Stimulated activated CD4-positive, alpha-beta T cell treated with anti-CD3 and anti-CD28 coated beads, Interleukin-4, amount 100 ng/mL, for 24 hours (primary cell): ENCODE data around the gene NHERF2.

ENCODE experiments used
- DNase-seq: peaks from one replicate; pipeline ENCODE4 v3.0.0-alpha.2; 2020

The NHERF2 gene

DNA sequence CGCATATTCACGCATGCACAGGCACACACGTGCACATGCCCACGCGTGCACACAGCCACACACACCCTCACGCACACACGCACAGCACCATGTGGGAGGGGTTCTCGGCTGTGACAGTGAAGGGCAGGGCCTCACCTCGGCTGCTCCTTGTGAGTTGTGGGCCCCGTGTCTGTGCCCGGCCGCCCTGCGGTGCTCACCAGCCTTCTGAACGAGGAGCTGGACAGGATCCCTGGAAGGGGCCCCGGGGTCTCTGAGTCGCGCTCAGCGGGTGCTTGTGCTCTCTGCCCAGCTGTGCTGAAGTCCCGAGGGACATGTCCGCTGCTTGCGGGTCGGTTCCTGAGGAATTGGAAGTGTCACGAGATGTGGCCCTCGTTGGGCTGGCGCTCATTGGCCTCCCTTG is 37.2 kb downstream of the NHERF2 start:
- no peak for DNase-seq

DNA sequence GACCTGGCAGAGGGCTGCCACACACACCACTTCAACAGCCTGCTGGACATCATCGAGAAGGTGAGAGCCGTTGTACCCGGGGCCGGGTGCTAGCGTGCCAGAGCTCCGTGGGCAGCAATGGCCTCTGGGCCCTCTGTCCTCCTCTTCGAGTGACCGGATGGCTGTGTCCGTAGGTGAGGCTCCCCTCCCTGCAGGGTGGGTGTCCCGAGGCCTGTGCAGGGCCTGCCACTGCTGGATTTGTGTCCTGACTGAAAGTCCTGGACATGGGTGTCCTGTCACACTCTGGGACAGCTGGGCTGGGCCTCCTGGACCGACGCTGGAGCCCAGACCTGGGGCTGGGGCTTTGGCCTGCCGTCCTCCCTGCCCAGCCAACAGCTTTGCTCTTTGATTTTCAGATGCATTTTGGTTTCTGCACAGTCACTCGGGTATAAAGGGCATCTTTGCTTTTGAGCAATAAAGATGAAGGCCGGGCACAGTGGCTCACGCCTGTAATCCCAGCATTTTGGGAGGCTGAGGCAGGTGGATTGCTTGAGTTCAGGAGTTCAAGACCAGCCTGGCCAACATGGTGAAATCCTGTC is 37.8 kb downstream of the NHERF2 start:
- no peak for DNase-seq

DNA sequence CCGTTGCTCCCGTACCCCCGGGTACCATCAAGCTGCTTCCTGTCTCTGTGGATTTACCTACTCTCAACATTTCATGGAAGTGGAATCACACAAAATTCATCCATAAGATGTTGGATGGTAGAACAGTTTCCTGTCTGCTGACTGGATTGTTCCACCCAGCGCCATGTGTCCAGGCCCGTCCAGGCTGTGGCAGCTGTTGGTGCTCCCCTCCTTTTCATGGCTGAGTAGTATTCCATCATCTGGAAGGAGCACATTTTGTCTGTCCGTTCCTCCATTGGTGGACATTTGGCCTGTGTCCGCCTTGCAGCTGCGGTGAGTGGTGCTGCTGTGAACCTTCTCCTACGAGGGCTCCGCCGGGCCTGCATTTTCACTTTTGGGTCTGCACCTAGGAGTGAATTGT is 39.4 kb downstream of the NHERF2 start:
- DNase-seq, result no peak

GRCh38 chr16:2070576-2071453 is 44.1 kb downstream of the NHERF2 start:
- no peak for DNase-seq

DNA sequence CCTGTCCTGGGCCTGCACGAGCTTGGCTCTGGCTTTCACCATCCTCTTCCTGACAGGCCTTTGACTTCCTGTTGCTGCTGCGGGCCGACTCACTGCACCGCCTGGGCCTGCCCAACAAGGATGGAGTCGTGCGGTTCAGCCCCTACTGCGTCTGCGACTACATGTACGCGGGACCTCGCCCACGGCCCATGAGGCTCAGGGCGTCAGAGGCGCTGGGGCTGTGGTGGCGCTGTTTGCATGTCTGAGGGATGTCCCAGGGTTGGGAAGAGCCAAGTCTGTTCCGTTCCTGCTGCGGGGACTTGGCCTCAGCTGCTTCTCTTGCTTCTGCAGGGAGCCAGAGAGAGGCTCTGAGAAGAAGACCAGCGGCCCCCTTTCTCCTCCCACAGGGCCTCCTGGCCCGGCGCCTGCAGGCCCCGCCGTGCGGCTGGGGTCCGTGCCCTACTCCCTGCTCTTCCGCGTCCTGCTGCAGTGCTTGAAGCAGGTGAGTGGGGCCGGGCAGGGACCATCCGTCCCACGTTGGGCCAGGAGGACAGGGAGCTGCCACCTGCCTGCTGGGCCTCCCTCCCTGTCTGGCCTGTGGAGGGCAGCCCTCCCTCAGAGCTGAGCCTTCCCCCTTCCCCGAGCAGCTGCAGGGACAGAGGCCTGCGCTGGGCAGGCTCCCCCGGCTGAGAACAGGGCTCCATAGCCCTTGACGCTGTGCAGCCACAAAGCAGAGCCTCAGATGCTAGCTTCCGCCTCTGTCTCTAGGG is 44.9 kb downstream of the NHERF2 start:
- no peak for DNase-seq

DNA sequence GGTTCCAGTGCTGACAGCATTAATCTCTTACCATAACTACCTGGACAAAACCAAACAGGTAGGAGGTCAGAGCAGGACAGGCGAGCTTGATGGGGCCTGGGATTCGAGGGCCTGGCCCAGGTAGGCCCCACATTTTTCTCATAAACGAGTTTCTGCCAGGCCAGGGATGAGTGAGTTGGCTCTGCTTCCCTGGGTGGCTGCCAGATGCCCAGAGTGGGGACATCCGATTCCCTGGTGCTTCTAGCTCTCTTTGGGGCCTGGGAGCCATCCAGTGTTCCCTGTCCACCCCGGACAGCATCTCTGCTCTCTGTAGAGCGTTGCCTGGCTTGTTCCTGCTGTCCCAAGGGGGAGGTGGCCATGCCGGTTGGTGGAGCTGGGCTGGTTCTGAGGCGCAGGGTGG is 46.2 kb downstream of the NHERF2 start:
- no peak for DNase-seq

GRCh38 chr16:2074071-2074470 is 47.4 kb downstream of the NHERF2 start:
- no peak for DNase-seq

DNA sequence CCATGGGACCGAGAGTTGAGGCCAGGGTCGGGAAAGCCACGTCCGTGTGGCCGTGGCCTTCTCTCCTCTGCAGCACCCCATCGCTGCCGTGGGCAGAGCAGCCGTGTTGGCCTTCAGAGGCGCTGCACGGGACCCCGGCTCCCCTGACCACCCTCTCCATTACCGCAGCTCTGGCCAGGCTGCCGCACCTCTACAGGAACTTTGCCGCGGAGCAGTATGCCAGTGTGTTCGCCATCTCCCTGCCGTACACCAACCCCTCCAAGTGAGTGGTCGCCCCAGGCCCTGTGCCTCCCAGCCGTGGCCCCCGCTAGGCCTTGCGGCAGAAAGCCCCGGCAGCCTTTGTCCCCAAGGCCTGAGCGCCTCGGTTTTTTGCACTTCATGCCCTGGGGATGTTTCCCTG is 48.9 kb downstream of the NHERF2 start:
- DNase-seq, result no peak

DNA sequence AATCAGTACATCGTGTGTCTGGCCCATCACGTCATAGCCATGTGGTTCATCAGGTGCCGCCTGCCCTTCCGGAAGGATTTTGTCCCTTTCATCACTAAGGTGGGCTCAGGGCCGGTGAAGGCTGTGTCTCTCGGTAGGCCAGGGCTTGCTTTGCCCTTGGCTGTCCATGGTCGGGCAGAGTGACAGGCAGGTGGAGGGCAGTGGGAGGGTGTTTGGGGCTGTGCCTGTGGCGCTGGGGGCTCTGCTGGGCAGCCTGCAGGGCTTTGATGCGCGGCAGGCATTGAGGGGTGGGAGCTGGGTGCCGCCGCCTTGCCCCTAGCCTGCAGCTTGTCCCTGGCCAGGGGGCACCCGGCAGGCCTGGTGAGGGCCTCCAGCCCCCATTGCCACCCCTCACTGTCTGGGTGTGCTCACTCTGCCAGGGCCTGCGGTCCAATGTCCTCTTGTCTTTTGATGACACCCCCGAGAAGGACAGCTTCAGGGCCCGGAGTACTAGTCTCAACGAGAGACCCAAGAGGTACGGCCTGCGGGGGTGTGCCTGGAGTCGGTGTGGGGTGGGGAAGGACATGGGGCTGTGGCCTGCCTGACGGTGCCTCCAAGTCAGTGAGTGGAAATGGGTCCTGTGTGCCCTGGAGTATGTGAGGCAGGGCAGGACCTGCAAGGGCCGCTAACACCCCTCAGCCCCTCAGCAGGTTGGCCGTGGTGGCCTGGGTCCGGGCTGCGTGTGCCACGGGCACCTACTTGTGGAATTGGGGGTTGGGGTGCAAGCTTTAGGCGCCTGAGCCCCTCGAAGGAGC is 49.6 kb downstream of the NHERF2 start:
- no peak for DNase-seq

- no peak for DNase-seq
Observed at GRCh38 chr16:2077016-2077415, 50.3 kb downstream of the NHERF2 start.

- no peak for DNase-seq
Observed at GRCh38 chr16:2077696-2078095, 51.0 kb downstream of the NHERF2 start.

GRCh38 chr16:2078096-2078495 is 51.4 kb downstream of the NHERF2 start:
- no peak for DNase-seq

DNA sequence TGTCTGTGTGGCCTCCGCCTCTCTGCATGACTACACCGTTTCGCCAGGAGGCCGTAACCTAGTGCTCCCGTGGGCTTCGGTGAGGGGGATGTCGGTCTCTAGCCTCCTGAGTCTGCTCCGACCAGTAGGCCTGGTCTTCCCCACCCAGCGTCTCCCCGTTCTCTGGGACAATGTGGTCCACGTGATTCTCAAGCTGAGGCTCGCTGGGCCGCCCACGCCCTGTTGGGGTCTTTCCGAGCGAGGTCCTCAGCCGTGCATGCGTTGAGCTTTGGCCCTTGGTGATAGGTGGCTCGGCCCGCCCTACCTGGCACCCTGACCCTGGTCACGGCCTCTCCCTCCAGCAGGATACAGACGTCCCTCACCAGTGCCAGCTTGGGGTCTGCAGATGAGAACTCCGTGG is 52.0 kb downstream of the NHERF2 start:
- no peak for DNase-seq

DNA sequence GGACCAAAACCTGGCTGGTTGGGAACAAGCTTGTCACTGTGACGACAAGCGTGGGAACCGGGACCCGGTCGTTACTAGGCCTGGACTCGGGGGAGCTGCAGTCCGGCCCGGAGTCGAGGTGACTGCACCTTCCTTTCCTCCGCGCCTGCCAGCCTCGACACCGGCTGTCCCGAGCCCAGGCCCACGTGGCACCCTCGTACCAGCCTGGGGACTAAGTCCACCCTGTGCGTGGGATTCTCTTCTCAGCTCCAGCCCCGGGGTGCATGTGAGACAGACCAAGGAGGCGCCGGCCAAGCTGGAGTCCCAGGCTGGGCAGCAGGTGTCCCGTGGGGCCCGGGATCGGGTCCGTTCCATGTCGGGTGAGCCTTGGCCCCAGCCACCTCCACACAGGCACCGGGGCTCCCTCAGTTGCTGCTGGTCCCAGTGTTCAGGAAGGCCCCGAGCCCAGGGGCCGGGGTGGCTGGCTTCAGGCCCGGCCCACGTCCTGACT is 52.7 kb downstream of the NHERF2 start:
- no peak for DNase-seq

DNA sequence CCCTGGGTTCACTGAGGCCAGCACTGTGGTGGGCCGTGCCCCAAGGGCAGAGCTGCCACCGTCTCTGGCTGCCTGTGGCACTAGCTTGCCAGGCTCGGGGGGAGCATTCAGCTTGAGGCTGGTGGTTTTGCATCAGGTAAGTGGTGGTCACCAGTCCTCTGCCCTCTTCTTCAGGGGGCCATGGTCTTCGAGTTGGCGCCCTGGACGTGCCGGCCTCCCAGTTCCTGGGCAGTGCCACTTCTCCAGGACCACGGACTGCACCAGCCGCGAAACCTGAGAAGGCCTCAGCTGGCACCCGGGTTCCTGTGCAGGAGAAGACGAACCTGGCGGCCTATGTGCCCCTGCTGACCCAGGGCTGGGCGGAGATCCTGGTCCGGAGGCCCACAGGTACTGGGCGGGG is 53.3 kb downstream of the NHERF2 start:
- DNase-seq, result no peak

DNA sequence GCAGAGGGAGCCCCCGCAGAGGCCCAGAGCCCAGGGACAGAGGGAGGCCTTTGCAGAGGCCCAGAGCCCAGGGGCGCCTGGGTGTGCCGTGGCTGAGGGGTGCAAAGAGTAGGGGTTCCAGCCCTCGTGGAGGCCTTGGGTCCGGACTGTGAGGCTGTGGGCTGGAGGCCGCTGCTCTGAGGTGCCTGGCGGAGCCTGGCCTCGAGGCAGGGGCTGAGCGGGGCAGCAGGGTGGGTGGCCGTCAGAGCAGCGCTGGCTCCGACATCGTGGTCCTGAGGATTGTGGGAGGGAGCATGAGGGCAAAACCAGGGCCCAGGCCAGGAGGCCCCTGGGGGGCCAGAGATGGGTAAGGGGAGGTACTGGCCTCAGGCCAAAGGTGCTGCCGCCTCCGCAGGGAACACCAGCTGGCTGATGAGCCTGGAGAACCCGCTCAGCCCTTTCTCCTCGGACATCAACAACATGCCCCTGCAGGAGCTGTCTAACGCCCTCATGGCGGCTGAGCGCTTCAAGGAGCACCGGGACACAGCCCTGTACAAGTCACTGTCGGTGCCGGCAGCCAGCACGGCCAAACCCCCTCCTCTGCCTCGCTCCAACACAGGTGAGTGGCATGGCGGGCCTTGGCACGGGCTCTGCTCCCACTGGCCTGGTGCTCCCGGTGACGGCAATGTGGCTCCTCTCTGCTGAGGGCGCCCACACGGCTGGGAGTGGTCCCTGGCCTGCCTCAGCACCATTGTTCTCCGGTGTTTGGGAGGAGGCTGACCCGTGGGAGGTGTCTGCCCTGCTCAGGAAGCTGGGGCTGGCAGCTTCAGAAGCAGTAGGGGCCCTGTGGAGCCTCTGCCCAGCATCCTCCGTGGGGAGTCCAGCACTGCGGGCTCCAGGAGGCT is 54.7 kb downstream of the NHERF2 start:
- no peak for DNase-seq

GRCh38 chr16:2082171-2082982 is 55.7 kb downstream of the NHERF2 start:
- DNase-seq, result no peak

GRCh38 chr16:2082983-2083364 is 56.3 kb downstream of the NHERF2 start:
- no peak for DNase-seq

DNA sequence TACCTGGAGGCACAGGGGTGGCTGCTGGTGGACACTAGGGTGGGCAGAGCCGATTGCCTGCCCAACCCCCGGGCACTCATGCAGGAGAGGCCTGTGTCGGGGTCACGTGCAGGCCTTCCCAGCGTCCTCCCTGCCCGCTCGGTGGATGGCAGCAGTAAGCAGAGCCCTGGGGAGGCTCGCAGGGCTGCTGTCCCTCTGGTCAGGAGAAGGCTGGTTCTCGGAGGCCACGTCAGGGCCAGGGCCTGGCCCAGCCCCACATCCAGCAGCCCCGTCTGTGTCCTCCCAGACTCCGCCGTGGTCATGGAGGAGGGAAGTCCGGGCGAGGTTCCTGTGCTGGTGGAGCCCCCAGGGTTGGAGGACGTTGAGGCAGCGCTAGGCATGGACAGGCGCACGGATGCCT is 56.7 kb downstream of the NHERF2 start:
- no peak for DNase-seq

GRCh38 chr16:2083876-2084780 is 57.4 kb downstream of the NHERF2 start:
- no peak for DNase-seq
